HG03565 (cell line): Measurements from ENCODE around the gene MND1.

ENCODE experiments used
- ATAC-seq: cut with Tn5 transposase; IDR thresholded peaks from one replicate; pipeline ENCODE4 v1.9.1; 2021; ENCODE audit warnings: mild to moderate bottlenecking, moderate library complexity; ENCODE audit not compliant: unreplicated experiment

The MND1 gene

GRCh38 chr4:153345012-153345981 is 809 bp downstream of the MND1 start:
- no peak for ATAC-seq

- ATAC-seq = no peak
Observed at GRCh38 chr4:153346031-153346430, 1.5 kb downstream of the MND1 start.

GRCh38 chr4:153346563-153346962 is 2.1 kb downstream of the MND1 start:
- no peak for ATAC-seq

DNA sequence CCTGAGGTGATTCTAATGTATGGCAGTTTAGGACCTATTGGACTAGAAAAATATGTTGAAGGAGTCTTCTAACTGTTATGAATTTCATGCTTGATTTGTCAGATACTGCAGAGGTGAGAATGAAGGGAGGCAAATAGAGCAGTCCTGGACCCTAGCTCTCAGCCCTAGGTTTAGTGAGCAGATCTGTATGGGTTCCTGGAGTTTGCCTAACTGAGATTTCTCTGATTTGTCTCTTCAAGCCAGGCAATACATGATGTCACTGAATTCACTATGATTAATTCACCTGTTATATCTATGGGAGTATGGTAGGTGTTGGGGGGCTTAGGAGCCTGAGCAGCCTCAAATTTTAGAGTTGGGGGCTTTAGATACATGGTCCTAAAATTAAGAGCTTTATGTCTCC is 2.6 kb downstream of the MND1 start:
- no peak for ATAC-seq

DNA sequence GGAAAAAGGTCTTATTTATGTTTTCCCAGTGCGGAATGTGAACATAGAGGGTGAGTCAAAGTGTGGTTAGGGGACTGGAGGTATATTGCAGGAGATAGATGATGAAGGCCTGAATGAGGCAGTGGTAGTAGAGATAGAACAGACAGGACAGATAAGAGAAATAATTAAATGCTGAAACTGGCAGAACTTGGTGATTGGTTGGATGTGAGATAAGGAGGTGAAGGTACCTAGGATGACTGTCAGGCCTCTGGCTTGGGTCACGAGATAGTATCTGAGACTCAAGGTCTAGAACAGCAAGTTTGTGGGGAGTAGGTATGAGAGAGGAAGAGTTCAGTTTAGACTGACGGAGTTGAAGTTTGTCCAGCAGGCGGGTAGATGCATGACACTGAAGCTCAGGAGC is 3.5 kb downstream of the MND1 start:
- no peak for ATAC-seq

DNA sequence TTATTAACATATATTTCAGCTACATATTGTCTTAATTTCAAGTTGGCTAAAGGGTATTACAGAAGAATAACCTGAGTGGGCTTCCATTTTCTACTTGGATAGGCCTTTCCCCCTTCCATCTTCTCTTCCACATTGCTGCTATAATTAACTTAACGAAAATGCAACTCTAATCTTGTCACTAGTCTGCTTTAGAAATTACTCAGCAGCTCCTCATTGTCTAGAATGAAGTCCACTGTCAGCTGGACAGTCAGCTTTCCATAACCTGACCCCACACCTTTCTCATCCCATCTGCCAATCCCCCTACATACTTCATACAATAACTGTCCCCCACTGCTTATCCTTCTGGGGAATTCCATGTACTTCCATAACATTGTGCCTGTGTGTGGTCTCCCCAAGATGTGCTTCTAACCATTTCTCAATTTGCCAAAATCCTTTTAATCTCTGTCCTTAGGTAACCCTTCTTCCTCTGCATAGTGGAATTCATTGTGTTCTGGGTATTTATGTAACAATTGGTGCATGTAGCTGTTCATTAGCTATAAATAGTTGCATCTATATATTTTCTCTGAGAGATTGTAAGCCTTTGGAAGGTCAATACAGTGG is 4.8 kb downstream of the MND1 start:
- no peak for ATAC-seq

DNA sequence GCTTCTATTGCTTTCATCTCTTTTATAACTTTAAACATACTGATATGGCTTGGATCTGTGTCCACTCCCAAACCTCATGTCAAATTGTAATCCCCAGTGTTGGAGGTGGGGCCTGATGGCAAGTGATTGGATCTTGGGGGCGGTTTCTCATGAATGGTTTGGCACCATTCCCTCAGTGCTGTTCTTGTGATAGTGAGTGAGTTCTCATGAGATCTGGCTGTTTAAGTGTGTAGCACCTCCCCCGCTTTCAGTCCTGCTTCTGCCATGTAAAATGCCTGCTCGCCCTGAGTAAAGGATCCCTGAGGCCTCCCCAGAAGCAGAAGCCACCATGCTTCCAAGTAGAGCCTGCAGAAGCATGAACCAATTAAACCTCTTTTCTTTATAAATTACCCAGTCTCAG is 17.7 kb downstream of the MND1 start:
- no peak for ATAC-seq

- no peak for ATAC-seq
Observed at GRCh38 chr4:153364061-153364460, 19.6 kb downstream of the MND1 start.

- no peak for ATAC-seq
Observed at GRCh38 chr4:153365003-153365402, 20.5 kb downstream of the MND1 start.

GRCh38 chr4:153366486-153366885 is 22.0 kb downstream of the MND1 start:
- ATAC-seq = no peak

- ATAC-seq = no peak
Observed at GRCh38 chr4:153367092-153367491, 22.6 kb downstream of the MND1 start.

DNA sequence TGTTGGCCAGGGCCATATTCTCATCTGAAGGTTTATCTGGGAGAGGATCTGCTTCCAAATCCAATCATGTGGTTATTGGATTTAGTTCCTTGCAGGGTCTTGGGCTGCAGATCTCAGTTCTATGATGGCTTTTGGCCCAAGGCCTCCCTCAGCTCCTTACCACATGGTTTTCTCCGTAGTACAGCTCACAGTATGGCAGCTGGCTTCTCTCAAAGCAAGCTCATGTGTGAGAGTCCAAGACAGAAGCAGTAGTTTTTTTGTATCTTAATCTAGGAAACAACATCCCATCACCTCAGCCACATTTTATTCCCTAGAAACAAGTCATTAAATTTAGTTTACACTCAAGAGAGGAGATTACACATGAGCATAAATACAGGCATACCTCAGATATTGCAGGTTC is 24.5 kb downstream of the MND1 start:
- no peak for ATAC-seq

DNA sequence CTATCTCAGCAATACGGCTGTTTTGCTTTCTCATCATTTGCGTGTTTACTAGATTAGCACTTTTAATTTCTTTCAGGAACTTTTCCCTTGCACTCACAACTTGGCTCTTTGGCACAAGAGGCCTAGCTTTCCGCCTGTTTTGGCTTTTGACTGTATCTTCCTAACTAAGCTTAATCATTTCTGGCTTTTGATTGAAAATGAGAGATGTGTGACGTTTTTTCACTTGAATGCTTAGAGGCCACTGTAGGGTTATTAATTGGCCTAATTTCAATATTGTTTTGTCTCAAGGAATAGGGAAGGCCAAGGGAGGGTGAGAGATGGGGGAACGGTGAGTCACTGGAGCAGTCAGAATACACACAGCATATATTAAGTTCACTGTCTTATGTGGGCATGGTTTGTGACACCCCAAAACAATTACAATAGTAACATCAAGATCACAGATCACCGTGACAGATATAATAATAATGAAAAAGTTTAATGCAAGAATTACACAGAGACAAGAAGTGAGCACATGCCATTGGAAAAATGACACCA is 27.3 kb downstream of the MND1 start:
- ATAC-seq = no peak

- no peak for ATAC-seq
Observed at GRCh38 chr4:153372967-153373562, 28.6 kb downstream of the MND1 start.

GRCh38 chr4:153374442-153374841 is 30.0 kb downstream of the MND1 start:
- ATAC-seq = no peak

DNA sequence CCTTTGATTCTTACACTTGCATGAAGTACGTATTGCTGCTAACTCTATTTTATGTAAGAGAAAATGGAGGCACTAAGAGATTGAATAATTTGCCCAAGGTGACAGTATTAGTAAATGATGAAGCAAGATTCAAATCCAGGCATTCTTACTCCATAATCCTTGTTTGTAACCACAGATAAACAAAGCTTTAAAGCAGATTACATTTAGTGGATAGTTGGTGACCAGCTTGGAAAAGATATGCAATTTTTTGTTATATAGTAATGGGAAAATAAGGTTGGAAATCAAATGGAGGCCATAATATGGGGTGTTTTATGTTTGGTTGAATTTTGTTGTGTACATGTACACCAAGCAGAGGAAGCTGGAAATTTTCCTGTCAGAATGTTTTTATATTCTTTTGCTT is 30.8 kb downstream of the MND1 start:
- no peak for ATAC-seq

DNA sequence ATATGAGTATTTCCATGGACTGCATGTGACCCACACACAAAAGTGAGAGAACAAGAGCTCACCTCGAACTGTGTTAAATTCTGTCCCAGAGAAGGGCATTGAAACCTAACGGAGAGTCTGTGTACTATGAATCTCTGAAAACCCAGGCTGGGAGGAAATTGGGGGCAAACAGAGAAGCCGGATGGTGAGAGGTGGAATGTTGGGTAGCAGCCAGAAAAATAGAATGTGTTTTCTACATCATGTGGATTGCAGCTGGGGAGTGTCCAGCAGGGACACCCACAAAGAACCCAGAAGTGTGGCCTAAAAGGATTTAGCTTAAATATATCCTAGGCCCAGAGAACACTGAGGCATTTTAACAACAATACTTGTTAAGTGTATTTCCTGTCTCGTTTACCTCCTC is 38.6 kb downstream of the MND1 start:
- no peak for ATAC-seq

- no peak for ATAC-seq
Observed at GRCh38 chr4:153384160-153384559, 39.7 kb downstream of the MND1 start.

DNA sequence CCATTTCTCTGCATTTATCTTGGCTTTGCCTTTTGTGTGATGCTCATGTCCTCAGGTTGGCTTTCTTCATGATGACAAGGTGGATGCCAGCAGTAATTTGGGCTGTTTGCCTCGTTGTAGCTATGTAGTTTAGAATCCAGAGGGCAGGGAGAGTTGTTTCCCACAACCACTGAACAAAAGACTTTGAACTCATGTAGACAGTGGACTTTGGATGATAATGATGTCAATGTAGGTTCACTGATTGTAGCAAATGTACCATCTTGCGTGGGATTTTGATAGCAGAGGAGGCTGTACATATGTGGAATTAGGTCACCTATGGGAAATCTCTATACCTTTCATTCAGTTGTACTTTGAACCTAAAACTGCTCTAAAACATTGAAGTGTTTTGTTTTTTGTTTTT is 41.3 kb downstream of the MND1 start:
- ATAC-seq = no peak

- ATAC-seq = no peak
Observed at GRCh38 chr4:153387981-153388380, 43.5 kb downstream of the MND1 start.

- ATAC-seq = no peak
Observed at GRCh38 chr4:153393397-153393796, 48.9 kb downstream of the MND1 start.

DNA sequence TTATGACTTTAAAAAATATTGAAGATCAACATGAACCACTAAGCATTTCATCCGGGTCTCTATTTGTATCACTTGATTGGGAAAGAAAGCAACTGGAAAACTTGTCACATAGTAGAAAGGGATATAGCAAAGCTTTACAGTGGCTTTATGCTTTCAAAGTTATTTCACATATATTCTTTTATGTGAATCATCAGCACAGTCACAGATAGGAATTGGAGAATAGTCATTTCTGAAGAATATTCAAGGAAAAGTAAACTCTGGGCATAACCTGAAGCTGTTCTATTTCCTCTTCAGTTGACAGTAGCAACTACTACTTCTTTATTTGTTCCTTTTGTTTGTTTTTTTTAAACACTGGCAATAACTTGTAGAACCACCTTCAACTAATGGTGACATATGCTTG is 50.5 kb downstream of the MND1 start:
- ATAC-seq = no peak
